WTC11 (cell line): Measurements from ENCODE around the gene POLK. TPM values are rescaled to one million over a fixed set of nuclear protein-coding genes. Genes with fewer than 3 reads are reported as not detected.

ENCODE experiments used
- ATAC-seq: fragments of 200-7000 bp; cut with Tn5 transposase; 2 replicates; pipeline ENCODE4 v1.10.0; 2021; ENCODE audit warnings: mild to moderate bottlenecking, moderate library complexity
- CTCF ChIA-PET: fragments of 300-600 bp; sonication (Branson Sonifier 250); formaldehyde crosslinking; loops from one replicate; lab custom pipeline; 2021; ENCODE audit warnings: antibody characterized with exemption; lab: Charles Lee
- POLR2A ChIA-PET: fragments of 350-600 bp; sonication (Branson Sonifier 250); formaldehyde crosslinking; loops from one replicate; lab custom pipeline; 2021; ENCODE audit warnings: antibody characterized with exemption; lab: Charles Lee
- DNase-seq: peaks from one replicate; pipeline ENCODE4 v3.0.0; 2021; ENCODE audit warnings: low spot score
- H3K27ac Mint-ChIP-seq: 2 replicates; pipeline ENCODE4 v1.8.0; 2021; ENCODE audit warnings: mixed read lengths
- H3K27me3 Mint-ChIP-seq: 2 replicates; pipeline ENCODE4 v1.8.0; 2021; ENCODE audit warnings: low read depth, mild to moderate bottlenecking, moderate library complexity, mixed read lengths
- H3K36me3 Mint-ChIP-seq: 2 replicates; pipeline ENCODE4 v1.8.0; 2021; ENCODE audit warnings: mixed read lengths
- H3K4me1 Mint-ChIP-seq: 2 replicates; pipeline ENCODE4 v1.8.0; 2022; ENCODE audit warnings: mixed read lengths
- H3K4me3 Mint-ChIP-seq: 2 replicates; pipeline ENCODE4 v1.8.0; 2021; ENCODE audit warnings: mild to moderate bottlenecking, moderate library complexity, mixed read lengths
- H3K9me3 Mint-ChIP-seq: 2 replicates; pipeline ENCODE4 v1.8.0; 2021; ENCODE audit warnings: mixed read lengths
- EMX1 ChIP-seq: fragments of 250-450 bp; sonication (Bioruptor Pico); IDR thresholded peaks from 2 replicates; pipeline ENCODE4 v1.8.0; 2021; ENCODE audit warnings: mild to moderate bottlenecking
- GRHL2 ChIP-seq: fragments of 250-450 bp; sonication (Bioruptor Pico); IDR thresholded peaks from 2 replicates; pipeline ENCODE4 v1.8.0; 2022; ENCODE audit warnings: mild to moderate bottlenecking, moderate library complexity; ENCODE audit not compliant: insufficient replicate concordance, severe bottlenecking
- JAZF1 ChIP-seq: fragments of 250-450 bp; sonication (Bioruptor Pico); IDR thresholded peaks from 2 replicates; pipeline ENCODE4 v1.9.0; 2021; ENCODE audit warnings: moderate library complexity, mild to moderate bottlenecking, inconsistent platforms
- NR3C1 ChIP-seq: sonication (generic); formaldehyde crosslinking; conservative IDR thresholded peaks from 2 replicates; pipeline ENCODE4 v1.8.1; 2023; ENCODE audit warnings: low read depth, mild to moderate bottlenecking, missing genetic modification reagents
- RORB ChIP-seq: fragments of 250-450 bp; sonication (Bioruptor Pico); IDR thresholded peaks from 2 replicates; pipeline ENCODE4 v1.9.0; 2021; ENCODE audit warnings: mild to moderate bottlenecking
- ZBTB21 ChIP-seq: sonication (generic); formaldehyde crosslinking; IDR thresholded peaks from 2 replicates; pipeline ENCODE4 v1.8.1; 2023; ENCODE audit warnings: mild to moderate bottlenecking, missing genetic modification reagents, borderline replicate concordance
- total RNA-seq: library from RNA; stranded (reverse); gene quantifications from 3 replicates; pipeline ENCODE4 v1.2.3, GENCODE V29; 2021
- TF ChIP-seq, protein P1 (sequence below): sonication (generic); formaldehyde crosslinking; IDR thresholded peaks from 2 replicates; pipeline ENCODE4 v1.8.1; 2022; ENCODE audit warnings: mild to moderate bottlenecking, missing genetic modification reagents, moderate library complexity, borderline replicate concordance
- TF ChIP-seq, protein P2 (sequence below): sonication (generic); formaldehyde crosslinking; IDR thresholded peaks from 2 replicates; pipeline ENCODE4 v1.8.0; 2023; ENCODE audit warnings: missing genetic modification reagents
- TF ChIP-seq, protein P3 (sequence below): sonication (generic); formaldehyde crosslinking; IDR thresholded peaks from 2 replicates; pipeline ENCODE4 v1.8.0; 2022; ENCODE audit warnings: mild to moderate bottlenecking, missing genetic modification reagents
- TF ChIP-seq, protein P4 (sequence below): sonication (generic); formaldehyde crosslinking; IDR thresholded peaks from 2 replicates; pipeline ENCODE4 v1.8.0; 2022; ENCODE audit warnings: missing genetic modification reagents
- TF ChIP-seq, protein P5 (sequence below): sonication (generic); formaldehyde crosslinking; IDR thresholded peaks from 2 replicates; pipeline ENCODE4 v1.8.1; 2022; ENCODE audit warnings: low read depth, missing genetic modification reagents, borderline replicate concordance
- TF ChIP-seq, protein P6 (sequence below): fragments of 200-600 bp; IDR thresholded peaks from 2 replicates; pipeline ENCODE4 v1.8.0; 2022; ENCODE audit warnings: antibody characterized with exemption
- TF ChIP-seq, protein P7 (sequence below): sonication (generic); formaldehyde crosslinking; IDR thresholded peaks from 2 replicates; pipeline ENCODE4 v1.8.1; 2023; ENCODE audit warnings: mild to moderate bottlenecking, moderate library complexity, missing genetic modification reagents
- TF ChIP-seq, protein P8 (sequence below): sonication (generic); formaldehyde crosslinking; IDR thresholded peaks from 2 replicates; pipeline ENCODE4 v1.8.1; 2023; ENCODE audit warnings: mild to moderate bottlenecking, missing genetic modification reagents

POLK gene
- total RNA-seq, 1 experiment from 2014 or later, result 7.1 TPM

DNA sequence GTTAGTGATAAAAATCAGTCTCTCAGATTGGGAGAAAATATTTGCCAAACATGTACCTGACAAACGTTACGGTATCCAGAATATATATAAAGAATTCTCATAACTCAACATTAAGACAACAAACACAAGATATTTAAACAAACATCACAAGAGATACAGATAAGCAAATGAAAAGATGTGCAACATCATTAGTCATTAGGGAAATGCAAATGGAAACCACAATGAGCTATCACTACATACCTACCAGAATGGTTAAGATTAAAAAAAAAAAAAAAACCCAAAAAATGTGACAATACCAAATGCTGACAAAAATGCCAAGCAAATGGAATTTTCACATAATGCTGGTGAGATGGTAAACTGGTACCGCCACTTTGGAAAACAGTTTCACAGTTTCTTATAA is 15.7 kb upstream of the POLK start:
- CTCF ChIA-PET, result no interaction called here
- no peak overlapping the region for H3K27ac Mint-ChIP-seq
- peaks cover 35% of the 10 kb centered on the region for H3K4me1 Mint-ChIP-seq
- H3K27me3 Mint-ChIP-seq, result no peaks in the 10 kb centered on the region
- peaks cover 9% of the 10 kb centered on the region; the same call in 1 of the 2 replicates for H3K9me3 Mint-ChIP-seq
- no peak for DNase-seq
- TF ChIP-seq NR3C1 (CRISPR knock-in tag) (no peak), RORB (no peak), ZBTB21 (CRISPR knock-in tag) (no peak), GRHL2 (CRISPR knock-in tag) (no peak), JAZF1 (CRISPR knock-in tag) (no peak)
- TF ChIP-seq, protein P1, sequence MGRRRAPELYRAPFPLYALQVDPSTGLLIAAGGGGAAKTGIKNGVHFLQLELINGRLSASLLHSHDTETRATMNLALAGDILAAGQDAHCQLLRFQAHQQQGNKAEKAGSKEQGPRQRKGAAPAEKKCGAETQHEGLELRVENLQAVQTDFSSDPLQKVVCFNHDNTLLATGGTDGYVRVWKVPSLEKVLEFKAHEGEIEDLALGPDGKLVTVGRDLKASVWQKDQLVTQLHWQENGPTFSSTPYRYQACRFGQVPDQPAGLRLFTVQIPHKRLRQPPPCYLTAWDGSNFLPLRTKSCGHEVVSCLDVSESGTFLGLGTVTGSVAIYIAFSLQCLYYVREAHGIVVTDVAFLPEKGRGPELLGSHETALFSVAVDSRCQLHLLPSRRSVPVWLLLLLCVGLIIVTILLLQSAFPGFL (CRISPR knock-in tag), result no peak
- TF ChIP-seq, protein P2, sequence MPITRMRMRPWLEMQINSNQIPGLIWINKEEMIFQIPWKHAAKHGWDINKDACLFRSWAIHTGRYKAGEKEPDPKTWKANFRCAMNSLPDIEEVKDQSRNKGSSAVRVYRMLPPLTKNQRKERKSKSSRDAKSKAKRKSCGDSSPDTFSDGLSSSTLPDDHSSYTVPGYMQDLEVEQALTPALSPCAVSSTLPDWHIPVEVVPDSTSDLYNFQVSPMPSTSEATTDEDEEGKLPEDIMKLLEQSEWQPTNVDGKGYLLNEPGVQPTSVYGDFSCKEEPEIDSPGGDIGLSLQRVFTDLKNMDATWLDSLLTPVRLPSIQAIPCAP, result no peak
- TF ChIP-seq, protein P3, sequence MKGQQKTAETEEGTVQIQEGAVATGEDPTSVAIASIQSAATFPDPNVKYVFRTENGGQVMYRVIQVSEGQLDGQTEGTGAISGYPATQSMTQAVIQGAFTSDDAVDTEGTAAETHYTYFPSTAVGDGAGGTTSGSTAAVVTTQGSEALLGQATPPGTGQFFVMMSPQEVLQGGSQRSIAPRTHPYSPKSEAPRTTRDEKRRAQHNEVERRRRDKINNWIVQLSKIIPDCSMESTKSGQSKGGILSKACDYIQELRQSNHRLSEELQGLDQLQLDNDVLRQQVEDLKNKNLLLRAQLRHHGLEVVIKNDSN (CRISPR knock-in tag), result no peak
- TF ChIP-seq, protein P4, sequence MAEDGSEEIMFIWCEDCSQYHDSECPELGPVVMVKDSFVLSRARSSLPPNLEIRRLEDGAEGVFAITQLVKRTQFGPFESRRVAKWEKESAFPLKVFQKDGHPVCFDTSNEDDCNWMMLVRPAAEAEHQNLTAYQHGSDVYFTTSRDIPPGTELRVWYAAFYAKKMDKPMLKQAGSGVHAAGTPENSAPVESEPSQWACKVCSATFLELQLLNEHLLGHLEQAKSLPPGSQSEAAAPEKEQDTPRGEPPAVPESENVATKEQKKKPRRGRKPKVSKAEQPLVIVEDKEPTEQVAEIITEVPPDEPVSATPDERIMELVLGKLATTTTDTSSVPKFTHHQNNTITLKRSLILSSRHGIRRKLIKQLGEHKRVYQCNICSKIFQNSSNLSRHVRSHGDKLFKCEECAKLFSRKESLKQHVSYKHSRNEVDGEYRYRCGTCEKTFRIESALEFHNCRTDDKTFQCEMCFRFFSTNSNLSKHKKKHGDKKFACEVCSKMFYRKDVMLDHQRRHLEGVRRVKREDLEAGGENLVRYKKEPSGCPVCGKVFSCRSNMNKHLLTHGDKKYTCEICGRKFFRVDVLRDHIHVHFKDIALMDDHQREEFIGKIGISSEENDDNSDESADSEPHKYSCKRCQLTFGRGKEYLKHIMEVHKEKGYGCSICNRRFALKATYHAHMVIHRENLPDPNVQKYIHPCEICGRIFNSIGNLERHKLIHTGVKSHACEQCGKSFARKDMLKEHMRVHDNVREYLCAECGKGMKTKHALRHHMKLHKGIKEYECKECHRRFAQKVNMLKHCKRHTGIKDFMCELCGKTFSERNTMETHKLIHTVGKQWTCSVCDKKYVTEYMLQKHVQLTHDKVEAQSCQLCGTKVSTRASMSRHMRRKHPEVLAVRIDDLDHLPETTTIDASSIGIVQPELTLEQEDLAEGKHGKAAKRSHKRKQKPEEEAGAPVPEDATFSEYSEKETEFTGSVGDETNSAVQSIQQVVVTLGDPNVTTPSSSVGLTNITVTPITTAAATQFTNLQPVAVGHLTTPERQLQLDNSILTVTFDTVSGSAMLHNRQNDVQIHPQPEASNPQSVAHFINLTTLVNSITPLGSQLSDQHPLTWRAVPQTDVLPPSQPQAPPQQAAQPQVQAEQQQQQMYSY (CRISPR knock-in tag), result no peak
- TF ChIP-seq, all 79 proteins: peak for 0
- Mint-ChIP-seq H3K4me3 (no peak overlapping the region), H3K36me3 (peaks cover 30% of the 10 kb centered on the region)
- no peak for ATAC-seq
- POLR2A ChIA-PET, result interaction anchor here (0.7 kb wide), 1 partner anchor 16 kb away, joined by 3 read pairs; the partner anchor contains the start of gene POLK

DNA sequence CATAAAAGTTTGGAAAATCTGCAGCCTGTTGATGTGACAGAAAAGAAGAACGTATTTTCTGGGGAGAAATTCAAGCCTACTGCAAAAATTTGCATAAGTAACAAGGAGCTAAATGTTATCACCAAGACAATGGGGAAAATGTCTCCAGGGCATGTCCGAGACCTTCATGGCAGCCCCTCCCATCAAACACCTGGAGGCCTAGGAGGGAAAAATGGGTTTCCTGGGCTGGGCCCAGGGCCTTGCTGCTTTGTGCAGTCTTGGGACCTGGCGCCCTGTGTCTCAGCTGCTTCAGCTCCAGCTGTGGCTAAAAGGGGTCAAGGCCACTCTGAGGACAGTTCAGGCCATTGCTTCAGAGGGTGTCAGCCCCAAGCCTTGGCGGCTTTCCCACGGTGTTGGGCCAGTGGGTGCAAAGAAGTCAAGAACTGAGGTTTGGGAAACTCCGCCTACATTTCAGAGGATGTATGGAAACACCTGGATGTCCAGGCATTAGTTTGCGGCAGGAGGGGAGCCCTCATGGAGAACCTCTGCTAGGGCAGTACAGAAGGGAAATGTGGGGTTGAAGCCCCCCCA is 13.4 kb upstream of the POLK start:
- ChIA-PET POLR2A (no interaction called here), CTCF (no interaction called here)
- no peak for DNase-seq
- peaks cover 41% of the 10 kb centered on the region for H3K4me1 Mint-ChIP-seq
- H3K9me3 Mint-ChIP-seq, result peaks cover 9% of the 10 kb centered on the region; the same call in 1 of the 2 replicates
- ATAC-seq, result no peak
- no peaks in the 10 kb centered on the region for H3K27me3 Mint-ChIP-seq
- no peak overlapping the region for H3K4me3 Mint-ChIP-seq
- peaks cover 14% of the 10 kb centered on the region for H3K36me3 Mint-ChIP-seq
- H3K27ac Mint-ChIP-seq, result peak overlapping the region; percentile 64; the same call in 1 of the 2 replicates
- TF ChIP-seq, protein P5, sequence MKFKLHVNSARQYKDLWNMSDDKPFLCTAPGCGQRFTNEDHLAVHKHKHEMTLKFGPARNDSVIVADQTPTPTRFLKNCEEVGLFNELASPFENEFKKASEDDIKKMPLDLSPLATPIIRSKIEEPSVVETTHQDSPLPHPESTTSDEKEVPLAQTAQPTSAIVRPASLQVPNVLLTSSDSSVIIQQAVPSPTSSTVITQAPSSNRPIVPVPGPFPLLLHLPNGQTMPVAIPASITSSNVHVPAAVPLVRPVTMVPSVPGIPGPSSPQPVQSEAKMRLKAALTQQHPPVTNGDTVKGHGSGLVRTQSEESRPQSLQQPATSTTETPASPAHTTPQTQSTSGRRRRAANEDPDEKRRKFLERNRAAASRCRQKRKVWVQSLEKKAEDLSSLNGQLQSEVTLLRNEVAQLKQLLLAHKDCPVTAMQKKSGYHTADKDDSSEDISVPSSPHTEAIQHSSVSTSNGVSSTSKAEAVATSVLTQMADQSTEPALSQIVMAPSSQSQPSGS (CRISPR knock-in tag), result no peak
- TF ChIP-seq, protein P2, result no peak
- TF ChIP-seq, protein P6, sequence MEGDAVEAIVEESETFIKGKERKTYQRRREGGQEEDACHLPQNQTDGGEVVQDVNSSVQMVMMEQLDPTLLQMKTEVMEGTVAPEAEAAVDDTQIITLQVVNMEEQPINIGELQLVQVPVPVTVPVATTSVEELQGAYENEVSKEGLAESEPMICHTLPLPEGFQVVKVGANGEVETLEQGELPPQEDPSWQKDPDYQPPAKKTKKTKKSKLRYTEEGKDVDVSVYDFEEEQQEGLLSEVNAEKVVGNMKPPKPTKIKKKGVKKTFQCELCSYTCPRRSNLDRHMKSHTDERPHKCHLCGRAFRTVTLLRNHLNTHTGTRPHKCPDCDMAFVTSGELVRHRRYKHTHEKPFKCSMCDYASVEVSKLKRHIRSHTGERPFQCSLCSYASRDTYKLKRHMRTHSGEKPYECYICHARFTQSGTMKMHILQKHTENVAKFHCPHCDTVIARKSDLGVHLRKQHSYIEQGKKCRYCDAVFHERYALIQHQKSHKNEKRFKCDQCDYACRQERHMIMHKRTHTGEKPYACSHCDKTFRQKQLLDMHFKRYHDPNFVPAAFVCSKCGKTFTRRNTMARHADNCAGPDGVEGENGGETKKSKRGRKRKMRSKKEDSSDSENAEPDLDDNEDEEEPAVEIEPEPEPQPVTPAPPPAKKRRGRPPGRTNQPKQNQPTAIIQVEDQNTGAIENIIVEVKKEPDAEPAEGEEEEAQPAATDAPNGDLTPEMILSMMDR, result no peak
- TF ChIP-seq, protein P7, sequence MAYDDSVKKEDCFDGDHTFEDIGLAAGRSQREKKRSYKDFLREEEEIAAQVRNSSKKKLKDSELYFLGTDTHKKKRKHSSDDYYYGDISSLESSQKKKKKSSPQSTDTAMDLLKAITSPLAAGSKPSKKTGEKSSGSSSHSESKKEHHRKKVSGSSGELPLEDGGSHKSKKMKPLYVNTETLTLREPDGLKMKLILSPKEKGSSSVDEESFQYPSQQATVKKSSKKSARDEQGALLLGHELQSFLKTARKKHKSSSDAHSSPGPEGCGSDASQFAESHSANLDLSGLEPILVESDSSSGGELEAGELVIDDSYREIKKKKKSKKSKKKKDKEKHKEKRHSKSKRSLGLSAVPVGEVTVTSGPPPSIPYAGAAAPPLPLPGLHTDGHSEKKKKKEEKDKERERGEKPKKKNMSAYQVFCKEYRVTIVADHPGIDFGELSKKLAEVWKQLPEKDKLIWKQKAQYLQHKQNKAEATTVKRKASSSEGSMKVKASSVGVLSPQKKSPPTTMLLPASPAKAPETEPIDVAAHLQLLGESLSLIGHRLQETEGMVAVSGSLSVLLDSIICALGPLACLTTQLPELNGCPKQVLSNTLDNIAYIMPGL (CRISPR knock-in tag), result no peak
- no peak for TF ChIP-seq EMX1 (CRISPR knock-in tag)
- TF ChIP-seq, protein P8, sequence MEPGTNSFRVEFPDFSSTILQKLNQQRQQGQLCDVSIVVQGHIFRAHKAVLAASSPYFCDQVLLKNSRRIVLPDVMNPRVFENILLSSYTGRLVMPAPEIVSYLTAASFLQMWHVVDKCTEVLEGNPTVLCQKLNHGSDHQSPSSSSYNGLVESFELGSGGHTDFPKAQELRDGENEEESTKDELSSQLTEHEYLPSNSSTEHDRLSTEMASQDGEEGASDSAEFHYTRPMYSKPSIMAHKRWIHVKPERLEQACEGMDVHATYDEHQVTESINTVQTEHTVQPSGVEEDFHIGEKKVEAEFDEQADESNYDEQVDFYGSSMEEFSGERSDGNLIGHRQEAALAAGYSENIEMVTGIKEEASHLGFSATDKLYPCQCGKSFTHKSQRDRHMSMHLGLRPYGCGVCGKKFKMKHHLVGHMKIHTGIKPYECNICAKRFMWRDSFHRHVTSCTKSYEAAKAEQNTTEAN (CRISPR knock-in tag), result no peak
- no peak for TF ChIP-seq JAZF1 (CRISPR knock-in tag)
